Activated CD8-positive, alpha-beta T cell treated with anti-CD3 and anti-CD28 coated beads for 36 hours (primary cell): ENCODE results near the gene IQCM. TPM values are rescaled to one million over a fixed set of nuclear protein-coding genes. Genes with fewer than 3 reads are reported as not detected.

ENCODE experiments used
- ATAC-seq: fragments of 200-7000 bp; cut with Tn5 transposase; one replicate; pipeline ENCODE4 v1.10.0; 2021; ENCODE audit warnings: mild to moderate bottlenecking, moderate library complexity
- CTCF ChIA-PET: fragments of 350-600 bp; sonication (Branson Sonifier 250); formaldehyde crosslinking; loops from one replicate; lab custom pipeline; 2021; ENCODE audit warnings: antibody characterized with exemption; lab: Charles Lee
- POLR2A ChIA-PET: fragments of 350-600 bp; sonication (Branson Sonifier 250); formaldehyde crosslinking; loops from one replicate; lab custom pipeline; 2021; ENCODE audit warnings: antibody characterized with exemption; lab: Charles Lee
- DNase-seq: peaks from one replicate; pipeline ENCODE4 v3.0.0-alpha.2; 2020
- H3K27ac Mint-ChIP-seq: one replicate; pipeline ENCODE4 v1.8.0; 2021; ENCODE audit warnings: mild to moderate bottlenecking, mixed read lengths
- H3K27me3 Mint-ChIP-seq: one replicate; pipeline ENCODE4 v1.8.0; 2021; ENCODE audit warnings: mixed read lengths
- H3K36me3 Mint-ChIP-seq: one replicate; pipeline ENCODE4 v1.8.0; 2021; ENCODE audit warnings: low read depth, mixed read lengths
- H3K4me1 Mint-ChIP-seq: one replicate; pipeline ENCODE4 v1.8.0; 2021; ENCODE audit warnings: low read depth, mixed read lengths
- H3K4me3 Mint-ChIP-seq: one replicate; pipeline ENCODE4 v1.8.0; 2021; ENCODE audit warnings: mild to moderate bottlenecking, moderate library complexity, mixed read lengths
- H3K9me3 Mint-ChIP-seq: one replicate; pipeline ENCODE4 v1.8.0; 2021; ENCODE audit warnings: mixed read lengths
- intact Hi-C: fragments of 100-400 bp; cut with micrococcal nuclease; formaldehyde crosslinking; loops from one replicate; pipeline ENCODE4 v1.10.0; 2022
- total RNA-seq, 2 experiments: library from RNA; stranded (reverse); gene quantifications; one replicate each; pipeline ENCODE4 v1.2.3, GENCODE V29; 2021
- TF ChIP-seq, protein P1 (sequence below): fragments of 200-600 bp; IDR thresholded peaks from one replicate; pipeline ENCODE4 v1.8.0; 2022; ENCODE audit warnings: antibody characterized with exemption, mild to moderate bottlenecking

The IQCM gene
- total RNA-seq, 2 experiments from 2014 or later: not detected

DNA sequence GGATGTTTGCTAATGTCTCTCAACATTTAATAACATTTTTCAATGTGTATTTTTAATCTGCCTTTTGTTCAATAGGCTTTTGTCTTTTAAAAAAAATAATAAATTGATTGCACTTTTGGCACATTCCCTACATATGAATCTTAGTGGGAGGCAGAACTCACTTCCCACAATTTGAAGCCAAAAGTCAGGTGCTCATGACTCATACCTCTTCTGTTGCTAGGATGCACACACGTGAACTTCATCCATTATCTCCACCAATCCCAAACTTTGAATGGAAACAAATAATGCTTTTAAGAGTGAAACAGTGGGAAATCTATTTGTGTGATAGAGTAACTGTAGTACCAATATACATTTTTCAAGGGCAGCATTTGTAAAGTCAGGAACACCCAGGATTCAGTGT is 260.5 kb downstream of the IQCM start:
- CTCF ChIA-PET: no interaction called here

DNA sequence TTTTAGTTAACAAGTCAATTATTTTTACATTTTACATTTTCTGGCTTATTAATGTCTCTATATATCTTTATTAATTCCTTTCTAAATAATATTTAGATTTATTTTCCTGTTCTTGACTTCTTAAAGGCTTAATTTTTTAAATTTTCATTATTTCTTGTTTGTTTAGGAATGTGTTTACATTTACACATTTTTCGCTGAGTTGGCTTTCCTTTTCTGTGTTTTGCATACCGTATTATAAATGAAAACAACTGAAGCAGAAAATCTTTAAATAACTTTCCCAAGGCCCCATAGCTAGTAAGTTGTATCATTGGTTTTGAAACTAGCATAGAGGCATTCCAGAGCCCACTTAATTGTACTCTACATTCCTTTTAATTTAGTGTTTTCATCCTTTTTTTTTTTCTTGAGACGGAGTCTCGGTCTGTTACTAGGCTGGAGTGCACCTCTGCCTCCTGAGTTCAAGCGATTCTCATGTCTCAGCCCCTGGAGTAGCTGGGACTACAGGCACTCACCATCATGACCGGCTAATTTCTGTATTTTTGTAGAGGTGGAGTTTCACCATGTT is 261.6 kb downstream of the IQCM start:
- POLR2A ChIA-PET: no interaction called here
- Mint-ChIP-seq H3K4me1 (no peaks in the 10 kb centered on the region), H3K27ac (no peak overlapping the region), H3K4me3 (no peak overlapping the region), H3K27me3 (no peaks in the 10 kb centered on the region), H3K36me3 (no peaks in the 10 kb centered on the region), H3K9me3 (peaks cover 2% of the 10 kb centered on the region)
- CTCF ChIA-PET: no interaction called here
- TF ChIP-seq, protein P1, sequence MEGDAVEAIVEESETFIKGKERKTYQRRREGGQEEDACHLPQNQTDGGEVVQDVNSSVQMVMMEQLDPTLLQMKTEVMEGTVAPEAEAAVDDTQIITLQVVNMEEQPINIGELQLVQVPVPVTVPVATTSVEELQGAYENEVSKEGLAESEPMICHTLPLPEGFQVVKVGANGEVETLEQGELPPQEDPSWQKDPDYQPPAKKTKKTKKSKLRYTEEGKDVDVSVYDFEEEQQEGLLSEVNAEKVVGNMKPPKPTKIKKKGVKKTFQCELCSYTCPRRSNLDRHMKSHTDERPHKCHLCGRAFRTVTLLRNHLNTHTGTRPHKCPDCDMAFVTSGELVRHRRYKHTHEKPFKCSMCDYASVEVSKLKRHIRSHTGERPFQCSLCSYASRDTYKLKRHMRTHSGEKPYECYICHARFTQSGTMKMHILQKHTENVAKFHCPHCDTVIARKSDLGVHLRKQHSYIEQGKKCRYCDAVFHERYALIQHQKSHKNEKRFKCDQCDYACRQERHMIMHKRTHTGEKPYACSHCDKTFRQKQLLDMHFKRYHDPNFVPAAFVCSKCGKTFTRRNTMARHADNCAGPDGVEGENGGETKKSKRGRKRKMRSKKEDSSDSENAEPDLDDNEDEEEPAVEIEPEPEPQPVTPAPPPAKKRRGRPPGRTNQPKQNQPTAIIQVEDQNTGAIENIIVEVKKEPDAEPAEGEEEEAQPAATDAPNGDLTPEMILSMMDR: no peak
- ATAC-seq (no peak), DNase-seq (no peak)
- intact Hi-C loops: no loop called here

More for the DNA sequence above, 260.5 kb downstream of the IQCM start:
- POLR2A ChIA-PET: no interaction called here
- Mint-ChIP-seq H3K9me3 (peaks cover 2% of the 10 kb centered on the region), H3K4me1 (no peaks in the 10 kb centered on the region), H3K4me3 (no peak overlapping the region), H3K36me3 (no peaks in the 10 kb centered on the region), H3K27me3 (no peaks in the 10 kb centered on the region), H3K27ac (no peak overlapping the region)
- no peak for DNase-seq
- TF ChIP-seq, protein P1: no peak
- no peak for ATAC-seq
- intact Hi-C loops: no loop called here

DNA sequence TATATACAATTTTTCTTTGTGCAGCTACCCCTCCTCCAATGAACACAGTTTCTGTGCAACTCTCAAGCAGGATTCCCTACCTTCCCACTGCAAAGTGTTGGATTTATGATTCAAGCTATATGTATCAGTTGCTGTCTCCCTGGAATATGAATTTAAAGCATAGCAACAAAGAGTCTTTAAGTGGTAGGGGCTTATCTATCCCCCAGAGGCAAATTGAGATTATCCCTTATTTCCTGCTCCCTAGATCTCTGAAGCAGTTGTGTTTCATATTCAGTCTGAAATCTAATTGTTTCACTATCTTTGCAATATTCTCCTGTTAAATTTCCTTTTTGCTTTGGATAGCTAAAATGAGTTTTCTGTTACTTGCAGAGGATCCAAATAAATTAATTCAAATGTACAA is 263.0 kb downstream of the IQCM start:
- intact Hi-C loops: no loop called here
- CTCF ChIA-PET: no interaction called here
- H3K36me3 Mint-ChIP-seq: no peaks in the 10 kb centered on the region
- no peak overlapping the region for H3K4me3 Mint-ChIP-seq
- H3K9me3 Mint-ChIP-seq: no peaks in the 10 kb centered on the region
- TF ChIP-seq, protein P1: no peak
- ATAC-seq: no peak
- no peaks in the 10 kb centered on the region for H3K4me1 Mint-ChIP-seq
- DNase-seq: no peak
- no peak overlapping the region for H3K27ac Mint-ChIP-seq
- POLR2A ChIA-PET: no interaction called here
- H3K27me3 Mint-ChIP-seq: no peaks in the 10 kb centered on the region

DNA sequence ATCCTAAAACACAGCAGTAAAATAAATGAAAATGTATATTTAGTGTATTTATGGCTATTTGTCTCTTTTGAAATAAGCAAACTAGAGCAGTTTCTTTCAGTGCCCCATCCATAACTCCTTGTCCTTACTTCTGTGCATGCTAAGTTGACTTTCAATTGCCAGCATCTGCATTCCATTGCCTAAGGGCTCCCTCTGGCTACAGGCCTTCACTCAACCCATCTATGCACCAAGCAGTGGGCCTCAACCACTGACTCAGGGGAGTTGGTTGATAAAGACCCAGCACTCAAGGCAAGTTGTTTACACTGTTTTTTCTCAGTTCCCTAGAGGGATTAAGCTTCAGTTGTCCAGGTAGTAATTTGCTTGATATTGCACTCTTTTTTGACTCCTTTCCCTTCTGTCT is 265.7 kb downstream of the IQCM start:
- DNase-seq (no peak), ATAC-seq (no peak)
- TF ChIP-seq, protein P1: no peak
- no peaks in the 10 kb centered on the region for H3K9me3 Mint-ChIP-seq
- no peak overlapping the region for H3K4me3 Mint-ChIP-seq
- ChIA-PET CTCF (no interaction called here), POLR2A (no interaction called here)
- intact Hi-C loops: no loop called here
- H3K36me3 Mint-ChIP-seq: no peaks in the 10 kb centered on the region
- H3K27ac Mint-ChIP-seq: no peak overlapping the region
- H3K4me1 Mint-ChIP-seq: no peaks in the 10 kb centered on the region
- no peaks in the 10 kb centered on the region for H3K27me3 Mint-ChIP-seq

DNA sequence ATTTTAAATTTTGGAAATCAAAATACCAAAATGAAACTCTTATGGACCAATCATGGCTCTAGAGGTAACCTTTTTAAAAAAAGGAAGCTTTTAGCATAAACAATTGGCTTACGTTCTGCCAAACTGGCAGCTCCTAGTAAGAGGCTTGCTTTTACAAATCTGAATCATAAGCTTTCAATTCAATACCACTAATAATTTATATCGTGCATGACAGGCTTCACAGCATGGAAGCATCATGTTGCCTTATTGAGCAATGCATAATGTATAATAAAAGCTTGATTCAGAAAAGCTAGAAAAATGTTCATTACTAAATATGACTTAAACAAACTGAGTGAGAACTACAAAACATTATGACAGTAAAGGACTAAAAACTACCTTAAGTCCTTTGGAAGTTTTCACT is 280.9 kb downstream of the IQCM start:
- Mint-ChIP-seq H3K36me3 (no peaks in the 10 kb centered on the region), H3K27ac (no peak overlapping the region), H3K27me3 (no peaks in the 10 kb centered on the region), H3K9me3 (peaks cover 14% of the 10 kb centered on the region), H3K4me3 (no peak overlapping the region), H3K4me1 (no peaks in the 10 kb centered on the region)
- POLR2A ChIA-PET: no interaction called here
- intact Hi-C loops: no loop called here
- TF ChIP-seq, protein P1: no peak
- DNase-seq (no peak), ATAC-seq (no peak)
- CTCF ChIA-PET: no interaction called here
